GM13977 (cell line): ENCODE measurements around the gene TBC1D9.

Experiments used
- DNase-seq: peaks from one replicate; pipeline ENCODE4 v3.0.0; 2012; ENCODE audit warnings: low spot score
- in situ Hi-C: fragments of 300-500 bp; cut with MboI; formaldehyde crosslinking; loops from one replicate; pipeline ENCODE4 v1.12.0; 2022; ENCODE audit warnings: low sequenced_read_pairs, low pct_unique_long_range_greater_than_20kb, mixed read lengths, inconsistent platforms; ENCODE audit not compliant: unreplicated experiment
- TF ChIP-seq, protein P1 (sequence below): IDR thresholded peaks from 2 replicates; pipeline ENCODE4 v1.5.1; 2012; ENCODE audit warnings: mild to moderate bottlenecking, control low read depth; ENCODE audit not compliant: insufficient read depth; ENCODE audit errors: extremely low read depth, missing control alignments

The TBC1D9 gene

DNA sequence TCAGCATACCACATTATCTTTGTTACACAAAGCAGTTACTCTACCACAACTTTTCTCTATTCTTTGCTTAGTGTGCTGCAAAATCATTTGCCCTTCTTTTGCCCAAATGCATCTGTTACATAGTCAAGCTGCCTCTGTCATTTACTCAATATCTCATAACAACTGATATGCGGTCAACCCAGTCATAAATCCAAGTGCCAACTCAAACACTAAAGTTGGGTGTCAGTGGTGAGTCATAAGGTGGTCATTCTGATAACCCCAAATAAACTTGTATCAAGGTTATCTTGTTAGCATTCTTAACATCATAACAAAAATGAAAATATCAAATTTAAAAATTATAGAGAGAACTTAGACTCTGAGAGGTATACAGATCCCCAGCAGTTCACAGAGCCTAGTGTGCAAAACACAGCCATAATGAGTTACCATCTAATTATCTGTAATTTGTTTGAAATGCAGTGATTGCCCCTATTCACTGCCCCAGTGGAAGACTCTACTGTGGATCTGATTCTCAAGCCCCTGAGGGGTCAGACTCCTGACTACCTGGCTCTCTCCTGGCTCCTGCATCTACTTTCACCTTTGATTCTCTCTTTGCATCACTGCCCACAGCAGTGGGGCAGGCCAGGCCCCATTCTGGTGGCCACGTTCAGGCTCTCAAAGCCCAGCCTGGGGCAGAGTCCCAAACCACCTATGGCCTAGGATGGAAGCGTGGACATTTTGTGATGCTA, 29.2 kb downstream of the TBC1D9 start:
- in situ Hi-C loops, result loop anchor here (25.0 kb wide), 1 partner anchor 110 kb away; no protein-coding TSS in a partner anchor
- no peak for DNase-seq
- TF ChIP-seq, protein P1, sequence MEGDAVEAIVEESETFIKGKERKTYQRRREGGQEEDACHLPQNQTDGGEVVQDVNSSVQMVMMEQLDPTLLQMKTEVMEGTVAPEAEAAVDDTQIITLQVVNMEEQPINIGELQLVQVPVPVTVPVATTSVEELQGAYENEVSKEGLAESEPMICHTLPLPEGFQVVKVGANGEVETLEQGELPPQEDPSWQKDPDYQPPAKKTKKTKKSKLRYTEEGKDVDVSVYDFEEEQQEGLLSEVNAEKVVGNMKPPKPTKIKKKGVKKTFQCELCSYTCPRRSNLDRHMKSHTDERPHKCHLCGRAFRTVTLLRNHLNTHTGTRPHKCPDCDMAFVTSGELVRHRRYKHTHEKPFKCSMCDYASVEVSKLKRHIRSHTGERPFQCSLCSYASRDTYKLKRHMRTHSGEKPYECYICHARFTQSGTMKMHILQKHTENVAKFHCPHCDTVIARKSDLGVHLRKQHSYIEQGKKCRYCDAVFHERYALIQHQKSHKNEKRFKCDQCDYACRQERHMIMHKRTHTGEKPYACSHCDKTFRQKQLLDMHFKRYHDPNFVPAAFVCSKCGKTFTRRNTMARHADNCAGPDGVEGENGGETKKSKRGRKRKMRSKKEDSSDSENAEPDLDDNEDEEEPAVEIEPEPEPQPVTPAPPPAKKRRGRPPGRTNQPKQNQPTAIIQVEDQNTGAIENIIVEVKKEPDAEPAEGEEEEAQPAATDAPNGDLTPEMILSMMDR, result no peak

DNA sequence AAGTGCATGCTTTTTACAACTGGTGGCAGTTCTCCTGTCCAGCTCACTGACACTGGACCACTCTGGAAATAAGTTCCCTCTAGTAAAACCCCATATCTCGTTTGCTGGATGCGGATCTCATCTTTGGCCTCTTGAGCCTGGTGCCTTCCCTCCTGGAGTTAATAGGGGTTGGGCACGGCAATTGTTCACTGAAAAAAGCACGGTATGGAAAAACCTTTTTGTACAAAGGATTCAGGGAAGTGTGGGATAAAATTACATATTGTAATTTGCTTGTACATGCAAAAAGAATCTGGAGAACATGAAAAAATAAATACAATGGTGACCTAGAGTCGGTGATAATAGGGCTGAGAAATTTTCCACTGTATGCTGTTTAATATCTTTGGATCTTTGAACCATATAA, 30.6 kb downstream of the TBC1D9 start:
- in situ Hi-C loops, result loop anchor here (25.0 kb wide), 1 partner anchor 112 kb away; no protein-coding TSS in a partner anchor
- TF ChIP-seq, protein P1, result no peak

GRCh38 chr4:140724760-140725159, 31.4 kb downstream of the TBC1D9 start:
- in situ Hi-C loops, result loop anchor here (25.0 kb wide), 1 partner anchor 113 kb away; no protein-coding TSS in a partner anchor
- TF ChIP-seq, protein P1, result no peak
- DNase-seq, result no peak

More for the DNA sequence above, 30.6 kb downstream of the TBC1D9 start:
- no peak for DNase-seq

DNA sequence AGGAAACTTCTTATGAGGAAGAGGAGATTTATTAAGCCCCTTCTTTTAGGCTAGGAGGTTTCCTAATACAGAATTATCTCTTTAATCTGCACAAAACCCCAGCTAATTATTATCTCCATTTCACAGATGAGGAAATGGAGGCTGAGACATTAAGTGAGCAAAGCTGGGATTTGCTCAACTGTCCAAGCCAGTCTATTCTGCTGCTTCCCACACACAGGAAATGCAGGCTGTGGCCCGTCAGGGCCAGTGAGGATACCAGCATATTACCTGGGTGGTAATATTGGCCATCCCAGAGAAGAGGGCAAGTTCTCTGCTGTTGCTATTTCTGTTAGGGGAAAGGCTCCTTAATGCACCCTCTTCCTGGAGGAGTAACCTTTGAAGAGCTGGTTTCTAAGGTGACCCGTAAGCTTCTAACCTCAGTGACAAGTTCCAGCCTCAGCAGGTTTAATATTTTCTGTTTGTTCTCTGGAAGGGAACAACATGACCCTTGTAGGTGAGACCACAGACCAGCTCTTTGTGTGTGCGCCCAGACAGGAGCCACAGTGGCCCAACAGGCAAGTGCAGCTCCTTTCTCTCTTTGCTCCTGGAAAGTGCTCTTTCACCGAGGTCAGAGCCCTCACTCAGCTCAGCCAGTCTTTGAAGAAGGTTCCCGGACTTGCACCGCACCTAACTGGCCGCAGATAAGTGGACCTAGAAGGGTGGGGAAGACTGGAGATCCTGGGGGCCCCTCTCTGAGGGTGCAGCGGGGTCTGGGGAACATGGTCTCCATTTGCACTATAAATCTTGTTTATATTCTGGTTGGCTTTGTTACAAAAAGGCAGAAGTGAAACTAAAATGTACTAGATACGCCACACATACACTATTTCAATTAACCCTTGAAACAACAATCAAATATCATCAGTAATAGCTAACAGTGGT, 35.5 kb downstream of the TBC1D9 start:
- in situ Hi-C loops, result no loop called here
- TF ChIP-seq, protein P1, result no peak
- DNase-seq, result no peak

DNA sequence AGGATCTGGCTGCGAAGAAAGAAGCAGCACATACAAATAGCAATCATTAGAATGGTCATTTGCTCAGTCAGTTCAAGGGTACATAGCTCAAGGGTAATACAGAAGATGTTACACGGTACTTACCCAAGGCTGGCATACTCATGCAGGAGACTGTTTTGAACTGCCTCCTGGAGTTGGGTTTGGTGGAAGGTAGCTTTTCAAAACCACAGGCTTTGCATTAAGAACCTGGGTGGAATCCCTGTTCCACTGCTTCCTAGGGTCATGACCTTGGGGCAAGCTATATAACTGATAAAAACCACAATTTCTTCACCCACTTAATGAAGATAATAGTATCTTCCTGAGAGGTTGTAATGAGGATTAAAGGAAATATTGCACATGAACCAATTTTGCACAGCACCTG, 36.5 kb downstream of the TBC1D9 start:
- no peak for DNase-seq
- TF ChIP-seq, protein P1, result no peak
- in situ Hi-C loops, result no loop called here

DNA sequence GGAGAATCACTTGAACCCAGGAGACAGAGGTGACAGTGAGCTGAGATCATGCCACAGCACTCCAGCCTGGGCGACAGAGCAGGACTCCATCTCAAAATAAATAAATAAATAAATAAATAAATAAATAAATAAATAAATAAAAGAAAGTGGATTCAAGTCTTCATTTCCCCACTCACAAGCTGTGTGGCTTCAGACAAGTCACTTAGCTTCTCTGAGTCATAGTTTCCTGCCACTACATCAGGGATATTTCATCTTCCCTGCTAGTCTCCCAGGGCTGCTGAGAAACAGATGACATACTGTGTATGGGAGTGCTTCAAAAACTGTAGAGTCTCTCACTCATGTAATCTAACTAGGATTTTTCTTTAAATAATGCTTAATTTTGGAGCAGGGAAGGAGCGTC, 37.2 kb downstream of the TBC1D9 start:
- DNase-seq, result no peak
- TF ChIP-seq, protein P1, result no peak
- in situ Hi-C loops, result no loop called here
